Measurements from ENCODE around the gene PTPN21. TPM values are rescaled to one million over a fixed set of nuclear protein-coding genes. Genes with fewer than 3 reads are reported as not detected.

The PTPN21 gene
- total RNA-seq, 6 experiments from 2014 or later = 6.0 to 12.2 (median 10.3) TPM

DNA sequence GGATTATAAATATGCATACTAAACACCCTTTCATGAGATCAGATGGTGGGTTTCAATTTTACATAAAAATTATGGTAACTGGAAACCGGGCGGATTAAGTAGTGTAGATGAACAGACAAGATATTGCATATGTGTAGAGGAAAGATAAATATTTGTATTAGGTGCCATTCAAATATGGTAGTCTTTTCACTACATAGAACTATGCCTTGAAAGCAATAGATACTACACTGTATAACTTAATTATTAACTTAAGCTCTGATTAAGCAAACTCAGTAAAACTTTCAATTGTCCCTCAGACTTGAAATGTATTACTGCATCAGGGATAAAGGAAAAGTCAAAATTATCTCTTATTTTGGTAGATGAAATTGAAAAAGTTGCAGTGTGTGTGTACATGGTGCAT lies 1.9 kb downstream of the PTPN21 start:
- intact Hi-C loops (cut with DNase I) = loop anchor here in 1 of 2 donors (10.0 kb wide), 1 partner anchor 58 kb away; no protein-coding TSS in a partner anchor
- no peak overlapping the region for H3K27ac ChIP-seq

DNA sequence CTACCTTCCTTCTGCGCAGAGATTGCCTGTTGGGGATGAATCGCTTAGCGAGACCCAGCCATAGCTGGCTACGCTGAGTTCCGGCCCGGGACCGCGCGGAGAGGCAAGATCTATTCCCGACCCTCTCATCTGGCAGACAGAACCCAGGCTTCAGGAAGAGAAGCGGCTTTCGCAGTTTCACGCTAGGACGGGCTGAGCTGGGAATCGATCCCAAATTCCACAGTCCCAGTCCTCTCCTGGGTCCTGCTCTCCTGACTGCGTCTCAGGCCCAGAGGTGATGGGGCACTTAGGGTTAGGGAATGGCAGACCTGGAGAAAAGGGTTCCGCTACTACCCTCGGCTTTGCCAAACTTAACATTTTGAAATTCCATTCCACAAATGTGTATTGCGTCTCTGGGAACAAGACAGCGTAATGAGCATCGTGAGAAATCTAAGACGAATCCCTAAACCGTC lies 2.8 kb downstream of the PTPN21 start:
- WGBS (ENCODE audit: insufficient coverage, low coverage, low lambda C conversion rate, missing lambda C conversion rate) = 3% methylated on average over 18 of the region's 23 CpGs
- peak; percentile 32 to 55 (median 46) for ATAC-seq
- H3K27ac ChIP-seq = peak overlapping the region in 2 of 3 donors; percentile 32 to 50

More for the DNA sequence above, 1.9 kb downstream of the PTPN21 start:
- Histone ChIP-seq H3K4me3 (peak overlapping the region in 1 of 3 donors; percentile 70), H3K36me3 (peaks cover 0 to 14% (median 0%) of the 10 kb centered on the region in 4 donors), H3K4me1 (peaks cover 0 to 25% (median 10%) of the 10 kb centered on the region in 4 donors), H3K9me3 (no peaks in the 10 kb centered on the region), H3K27me3 (no peaks in the 10 kb centered on the region)
- TF ChIP-seq, protein P1, sequence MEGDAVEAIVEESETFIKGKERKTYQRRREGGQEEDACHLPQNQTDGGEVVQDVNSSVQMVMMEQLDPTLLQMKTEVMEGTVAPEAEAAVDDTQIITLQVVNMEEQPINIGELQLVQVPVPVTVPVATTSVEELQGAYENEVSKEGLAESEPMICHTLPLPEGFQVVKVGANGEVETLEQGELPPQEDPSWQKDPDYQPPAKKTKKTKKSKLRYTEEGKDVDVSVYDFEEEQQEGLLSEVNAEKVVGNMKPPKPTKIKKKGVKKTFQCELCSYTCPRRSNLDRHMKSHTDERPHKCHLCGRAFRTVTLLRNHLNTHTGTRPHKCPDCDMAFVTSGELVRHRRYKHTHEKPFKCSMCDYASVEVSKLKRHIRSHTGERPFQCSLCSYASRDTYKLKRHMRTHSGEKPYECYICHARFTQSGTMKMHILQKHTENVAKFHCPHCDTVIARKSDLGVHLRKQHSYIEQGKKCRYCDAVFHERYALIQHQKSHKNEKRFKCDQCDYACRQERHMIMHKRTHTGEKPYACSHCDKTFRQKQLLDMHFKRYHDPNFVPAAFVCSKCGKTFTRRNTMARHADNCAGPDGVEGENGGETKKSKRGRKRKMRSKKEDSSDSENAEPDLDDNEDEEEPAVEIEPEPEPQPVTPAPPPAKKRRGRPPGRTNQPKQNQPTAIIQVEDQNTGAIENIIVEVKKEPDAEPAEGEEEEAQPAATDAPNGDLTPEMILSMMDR (IDR thresholded peaks at IDR 0.05) = no peak
- TF ChIP-seq POLR2A (IDR thresholded peaks at IDR 0.05) = no peak
- DNase-seq = no peak
- peak in 3 of 4 donors; percentile 15 to 27 (median 18) for ATAC-seq
- WGBS (ENCODE audit: insufficient coverage, low coverage, low lambda C conversion rate, missing lambda C conversion rate) = 16% methylated on average over 2 of the region's 2 CpGs

DNA sequence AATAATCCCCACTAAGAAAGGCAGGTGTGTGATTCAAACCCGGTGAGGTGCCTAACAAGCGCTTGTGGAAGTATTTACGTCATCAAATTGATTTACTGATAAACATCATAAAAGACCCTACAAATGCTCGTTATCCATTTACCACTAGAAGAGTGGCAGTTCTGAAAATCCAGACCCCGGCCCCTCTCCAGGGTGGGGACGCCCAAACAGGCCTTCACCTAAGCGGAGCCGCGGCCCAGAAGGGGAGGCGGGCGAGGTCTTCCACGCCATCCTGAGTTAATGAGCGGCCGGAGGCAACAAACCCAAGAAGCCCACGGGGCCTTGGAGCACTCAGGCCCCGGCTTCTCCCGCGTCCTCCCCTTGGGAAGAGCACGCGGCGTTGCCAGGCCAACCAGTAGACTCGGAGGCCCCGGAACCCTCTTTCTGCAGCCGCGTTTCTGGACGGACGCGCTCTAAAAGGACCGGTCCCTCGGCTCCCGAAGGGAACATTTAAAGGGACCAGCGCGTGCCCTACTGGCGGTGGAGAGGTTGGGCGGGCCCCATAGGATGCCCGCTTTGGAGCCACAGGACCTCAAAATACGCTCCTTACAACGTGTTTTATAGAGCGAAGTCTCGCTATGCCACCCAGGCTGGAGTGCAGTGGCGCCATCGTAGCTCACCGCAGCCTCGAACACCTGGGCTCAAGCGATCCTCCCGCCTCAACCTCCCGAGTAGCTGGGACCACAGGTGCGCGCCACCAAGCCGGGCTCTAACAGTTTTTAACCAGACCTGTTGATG lies 3.5 kb downstream of the PTPN21 start:
- peaks cover 0 to 17% (median 0%) of the 10 kb centered on the region in 4 donors for H3K36me3 ChIP-seq
- H3K4me3 ChIP-seq = peak overlapping the region; percentile 52 to 70 (median 66)
- ATAC-seq = peak; percentile 83 to 85 (median 85)
- H3K4me1 ChIP-seq = peaks cover 0 to 25% (median 10%) of the 10 kb centered on the region in 4 donors
- peak; percentile 82 to 86 (median 85) for DNase-seq
- H3K27me3 ChIP-seq = no peaks in the 10 kb centered on the region
- intact Hi-C loops (cut with DNase I) = loop anchor here in 1 of 2 donors (10.0 kb wide), 1 partner anchor 56 kb away; no protein-coding TSS in a partner anchor
- TF ChIP-seq, protein P1 (IDR thresholded peaks at IDR 0.05) = peak; percentile 26 to 37 (median 32)
- TF ChIP-seq POLR2A (IDR thresholded peaks at IDR 0.05) = peak; percentile 29
- 6% methylated on average over 16 of the region's 50 CpGs for WGBS (ENCODE audit: insufficient coverage, low coverage, low lambda C conversion rate, missing lambda C conversion rate)
- H3K9me3 ChIP-seq = no peaks in the 10 kb centered on the region
- H3K27ac ChIP-seq = peak overlapping the region in 2 of 3 donors; percentile 32 to 50

More for the DNA sequence above, 2.8 kb downstream of the PTPN21 start:
- intact Hi-C loops (cut with DNase I) = loop anchor here in 1 of 2 donors (10.0 kb wide), 1 partner anchor 57 kb away; no protein-coding TSS in a partner anchor
- H3K4me1 ChIP-seq = peaks cover 0 to 25% (median 10%) of the 10 kb centered on the region in 4 donors
- peak; percentile 33 to 66 (median 51) for DNase-seq
- TF ChIP-seq, protein P1 (IDR thresholded peaks at IDR 0.05) = no peak
- no peak for TF ChIP-seq POLR2A (IDR thresholded peaks at IDR 0.05)
- peaks cover 0 to 17% (median 0%) of the 10 kb centered on the region in 4 donors for H3K36me3 ChIP-seq
- no peaks in the 10 kb centered on the region for H3K27me3 ChIP-seq
- H3K4me3 ChIP-seq = peak overlapping the region; percentile 52 to 70 (median 66)
- H3K9me3 ChIP-seq = no peaks in the 10 kb centered on the region

DNA sequence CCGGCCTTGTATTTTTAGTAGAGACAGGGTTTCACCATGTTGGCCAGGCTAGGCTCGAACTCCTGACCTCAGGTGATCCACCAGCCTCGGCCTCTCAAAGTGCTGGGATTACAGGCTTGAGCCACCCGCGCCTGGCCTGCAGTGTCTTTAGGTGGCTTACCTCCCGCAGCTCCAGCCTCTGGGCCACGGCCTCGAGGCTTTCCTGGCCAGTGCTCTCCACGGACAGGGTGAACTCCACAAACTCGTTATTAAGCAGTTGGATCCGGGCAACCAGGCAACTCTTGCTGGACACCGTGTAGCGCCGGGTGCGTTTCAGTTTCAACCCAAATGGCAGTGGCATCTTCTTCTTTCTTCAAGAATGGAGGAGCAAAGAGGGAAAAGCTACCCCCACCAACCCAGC lies 4.7 kb downstream of the PTPN21 start:
- H3K9me3 ChIP-seq = no peaks in the 10 kb centered on the region
- peaks cover 0 to 20% (median 10%) of the 10 kb centered on the region in 4 donors for H3K4me1 ChIP-seq
- no peak overlapping the region for H3K27ac ChIP-seq
- no peaks in the 10 kb centered on the region for H3K27me3 ChIP-seq
- intact Hi-C loops (cut with DNase I) = loop anchor here in 1 of 2 donors (10.0 kb wide), 1 partner anchor 55 kb away; no protein-coding TSS in a partner anchor
- ATAC-seq = no peak
- WGBS (ENCODE audit: insufficient coverage, low coverage, low lambda C conversion rate, missing lambda C conversion rate) = 97% methylated on average over 7 of the region's 15 CpGs
- TF ChIP-seq, protein P1 (IDR thresholded peaks at IDR 0.05) = no peak
- TF ChIP-seq POLR2A (IDR thresholded peaks at IDR 0.05) = no peak
- no peak for DNase-seq
- no peak overlapping the region for H3K4me3 ChIP-seq
- H3K36me3 ChIP-seq = peaks cover 0 to 17% (median 0%) of the 10 kb centered on the region in 4 donors

All from right lobe of liver (tissue), 6 donors.